HG03575 (cell line): ENCODE data around the gene PSMD13.
A peak's percentile ranks its signal among the peaks of the same experiment; 100 is the strongest.

Experiments used
- ATAC-seq: cut with Tn5 transposase; IDR thresholded peaks from one replicate; pipeline ENCODE4 v1.9.1; 2021; ENCODE audit not compliant: unreplicated experiment, insufficient number of reproducible peaks, low FRiP score; ENCODE audit errors: extremely low read depth

PSMD13 gene

GRCh38 chr11:203056-203944, 33.5 kb upstream of the PSMD13 start:
- ATAC-seq = no peak

GRCh38 chr11:203945-204586, 32.7 kb upstream of the PSMD13 start:
- no peak for ATAC-seq

GRCh38 chr11:204587-205109, 32.1 kb upstream of the PSMD13 start:
- ATAC-seq = no peak

- no peak for ATAC-seq
Observed at GRCh38 chr11:205221-206001, 31.4 kb upstream of the PSMD13 start.

- no peak for ATAC-seq
Observed at GRCh38 chr11:206002-206384, 30.8 kb upstream of the PSMD13 start.

- peak; percentile 7 for ATAC-seq
Observed at GRCh38 chr11:206526-207207, 30.1 kb upstream of the PSMD13 start.

- peak; percentile 51 for ATAC-seq
Observed at GRCh38 chr11:207208-207862, 29.4 kb upstream of the PSMD13 start, which contains the start of the genes BET1L and RIC8A. Gene BET1L, minus strand, starts transcription at chr11:207399. Its CDS starts 78 bp downstream, at chr11:207321. Gene RIC8A, plus strand, starts transcription at chr11:207708. Its CDS starts 1,147 bp downstream, at chr11:208855.

- no peak for ATAC-seq
Observed at GRCh38 chr11:207863-208180, 29.0 kb upstream of the PSMD13 start.

GRCh38 chr11:208181-208916, 28.4 kb upstream of the PSMD13 start:
- no peak for ATAC-seq

- no peak for ATAC-seq
Observed at GRCh38 chr11:208917-209260, 27.9 kb upstream of the PSMD13 start.

- ATAC-seq = no peak
Observed at GRCh38 chr11:209275-210121, 27.3 kb upstream of the PSMD13 start.

GRCh38 chr11:210122-210802, 26.5 kb upstream of the PSMD13 start:
- ATAC-seq = no peak

GRCh38 chr11:210803-211180, 26.0 kb upstream of the PSMD13 start:
- ATAC-seq = no peak

GRCh38 chr11:211295-211694, 25.5 kb upstream of the PSMD13 start:
- no peak for ATAC-seq

- no peak for ATAC-seq
Observed at GRCh38 chr11:211741-212140, 25.0 kb upstream of the PSMD13 start.
